ENCODE measurements around the gene KREMEN2.

DNA sequence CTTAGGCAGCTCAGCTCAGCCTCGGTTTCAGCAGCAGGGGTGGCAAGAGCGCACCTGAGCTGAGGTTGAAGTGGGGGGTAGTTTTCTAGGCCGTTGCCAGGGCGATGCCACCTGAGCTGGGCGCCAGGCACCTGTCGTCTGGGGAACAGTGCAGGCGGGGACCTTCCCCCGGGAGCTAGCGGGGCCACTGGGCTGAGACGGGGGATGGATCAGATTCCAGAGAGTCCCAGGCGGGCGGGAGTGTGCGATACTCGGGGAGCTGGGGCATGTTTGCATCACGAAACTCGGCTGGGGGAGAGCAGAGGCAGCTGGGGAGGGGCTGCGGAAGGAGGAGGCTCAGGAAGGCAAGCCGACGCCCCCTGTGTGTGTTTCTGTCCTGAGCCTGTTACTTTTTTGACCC, 48.2 kb downstream of the KREMEN2 start:
- TF ChIP-seq, protein P1, sequence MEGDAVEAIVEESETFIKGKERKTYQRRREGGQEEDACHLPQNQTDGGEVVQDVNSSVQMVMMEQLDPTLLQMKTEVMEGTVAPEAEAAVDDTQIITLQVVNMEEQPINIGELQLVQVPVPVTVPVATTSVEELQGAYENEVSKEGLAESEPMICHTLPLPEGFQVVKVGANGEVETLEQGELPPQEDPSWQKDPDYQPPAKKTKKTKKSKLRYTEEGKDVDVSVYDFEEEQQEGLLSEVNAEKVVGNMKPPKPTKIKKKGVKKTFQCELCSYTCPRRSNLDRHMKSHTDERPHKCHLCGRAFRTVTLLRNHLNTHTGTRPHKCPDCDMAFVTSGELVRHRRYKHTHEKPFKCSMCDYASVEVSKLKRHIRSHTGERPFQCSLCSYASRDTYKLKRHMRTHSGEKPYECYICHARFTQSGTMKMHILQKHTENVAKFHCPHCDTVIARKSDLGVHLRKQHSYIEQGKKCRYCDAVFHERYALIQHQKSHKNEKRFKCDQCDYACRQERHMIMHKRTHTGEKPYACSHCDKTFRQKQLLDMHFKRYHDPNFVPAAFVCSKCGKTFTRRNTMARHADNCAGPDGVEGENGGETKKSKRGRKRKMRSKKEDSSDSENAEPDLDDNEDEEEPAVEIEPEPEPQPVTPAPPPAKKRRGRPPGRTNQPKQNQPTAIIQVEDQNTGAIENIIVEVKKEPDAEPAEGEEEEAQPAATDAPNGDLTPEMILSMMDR (IDR thresholded peaks at IDR 0.05): no peak
- no peak for TF ChIP-seq POLR2A (IDR thresholded peaks at IDR 0.05)

Data from esophagus squamous epithelium (tissue), 4 donors.